Stimulated activated CD8-positive, alpha-beta memory T cell treated with anti-CD3 and anti-CD28 coated beads, Interleukin-4, amount 100 ng/mL, for 48 hours (primary cell): Measurements from ENCODE around the gene CDK11B.
A peak's percentile ranks its signal among the peaks of the same experiment; 100 is the strongest.
"Not testable (repeated sequence)": the region's sequence is repeated elsewhere in the genome, so short reads cannot be mapped to it uniquely, and the experiment has no call there.

ENCODE experiments used
- DNase-seq: peaks from one replicate; pipeline ENCODE4 v3.0.0-alpha.2; 2020

Gene CDK11B

DNA sequence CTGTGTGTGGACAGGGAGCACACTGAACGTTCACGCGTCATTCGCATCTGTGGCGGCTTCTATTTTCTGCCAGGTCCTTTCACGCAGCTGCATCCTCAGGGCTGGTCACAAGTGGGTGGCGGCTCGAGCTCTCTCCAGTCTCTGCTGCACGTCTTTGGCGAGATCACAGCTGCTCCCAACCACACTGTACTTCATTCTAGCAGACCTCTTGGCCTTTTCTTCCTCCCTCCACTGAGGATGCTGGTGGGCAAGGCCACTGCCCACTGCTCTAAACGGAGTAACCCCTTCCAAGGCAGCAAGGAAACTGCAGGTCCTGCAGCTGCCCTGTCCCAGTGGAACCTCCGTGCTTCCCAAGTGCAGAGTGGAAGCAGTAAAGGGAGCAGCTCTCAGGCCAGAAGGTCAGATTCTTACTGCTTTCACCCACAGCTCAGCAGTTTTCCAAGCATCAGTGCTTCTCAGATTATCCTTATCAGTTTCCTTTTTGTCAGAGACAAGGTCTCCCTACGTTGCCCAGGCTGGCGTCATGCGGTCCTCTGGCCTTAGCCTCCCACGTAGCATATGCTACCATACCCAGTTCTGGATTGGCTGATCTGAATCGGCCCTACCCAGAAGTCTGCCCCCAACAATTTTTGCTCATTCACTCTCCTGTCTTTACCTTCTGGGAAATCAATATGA, 11.1 kb downstream of the CDK11B start:
- DNase-seq, result not testable (repeated sequence)

DNA sequence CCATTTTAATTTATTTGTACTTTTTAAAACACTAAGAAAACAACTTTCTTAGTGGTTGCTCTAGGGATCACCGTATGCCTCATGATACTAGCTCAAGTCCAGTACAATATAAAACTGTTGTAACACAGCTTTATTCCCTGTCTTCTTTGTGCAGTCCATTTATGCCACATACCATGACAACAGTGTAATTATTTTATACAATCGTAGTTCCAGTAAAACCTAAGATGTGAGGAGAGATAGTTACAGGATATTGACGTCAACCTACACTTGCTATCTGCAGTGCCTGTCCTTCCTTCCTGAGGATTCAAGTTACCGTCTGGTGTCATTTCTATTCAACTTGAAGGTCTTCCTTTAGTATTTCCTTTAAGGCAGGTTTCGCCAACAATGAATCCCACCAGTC, 12.5 kb downstream of the CDK11B start:
- DNase-seq, result not testable (repeated sequence)

DNA sequence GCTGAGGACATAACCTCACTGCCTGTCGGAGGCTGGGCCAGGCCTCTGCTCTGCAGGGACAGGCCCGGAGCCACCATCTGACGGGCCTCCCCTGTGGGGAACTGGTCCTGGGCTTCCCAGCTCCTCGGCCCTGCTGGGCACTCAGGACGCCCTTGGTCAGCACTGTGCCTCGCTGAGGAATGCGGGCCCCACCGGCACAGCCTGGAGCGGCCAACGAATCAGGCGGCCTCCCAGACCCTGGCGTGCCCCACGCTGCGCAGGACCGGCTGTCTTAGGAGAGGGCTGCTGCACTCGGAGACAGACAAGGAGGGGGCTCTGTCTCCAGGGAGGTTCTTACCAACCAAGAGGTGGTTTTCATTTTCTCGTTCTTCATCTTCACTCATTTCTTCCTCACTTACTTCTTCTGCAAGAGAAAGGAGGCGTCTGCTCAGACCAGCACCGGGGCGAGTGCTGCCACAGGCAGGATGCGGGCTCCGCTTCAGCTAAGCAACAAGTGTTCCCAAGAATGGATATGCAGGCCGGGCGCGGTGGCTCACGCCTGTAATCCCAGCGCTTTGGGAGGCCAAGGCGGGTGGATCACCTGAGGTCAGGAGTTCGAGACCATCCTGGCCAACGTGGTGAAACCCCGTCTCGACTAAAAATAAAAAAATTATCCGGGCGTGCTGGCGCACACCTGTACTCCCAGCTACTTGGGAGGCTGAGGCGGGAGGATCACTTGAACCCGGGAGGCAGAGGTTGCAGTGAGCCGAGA, 17.9 kb downstream of the CDK11B start:
- DNase-seq, result not testable (repeated sequence)

DNA sequence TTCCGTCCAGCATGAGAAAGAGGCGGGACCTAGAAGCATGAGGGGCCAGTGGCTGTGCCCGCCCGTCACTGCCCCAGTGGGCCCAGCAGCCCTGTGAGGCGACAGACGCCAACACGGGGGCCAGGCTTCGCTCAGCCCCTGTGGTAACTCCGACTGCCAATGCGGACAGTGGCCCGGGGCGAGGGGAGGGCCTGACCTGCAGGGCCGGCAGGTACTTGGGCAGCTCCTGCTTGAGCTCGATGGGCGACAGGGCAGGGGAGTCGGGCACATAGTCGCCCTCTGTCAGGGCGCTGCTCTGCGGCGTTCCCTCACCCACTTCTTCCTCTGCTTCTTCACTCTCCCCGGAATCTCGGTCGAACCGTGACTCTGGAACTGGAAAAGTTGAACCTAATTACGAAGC, 18.7 kb downstream of the CDK11B start:
- not testable (repeated sequence) for DNase-seq

DNA sequence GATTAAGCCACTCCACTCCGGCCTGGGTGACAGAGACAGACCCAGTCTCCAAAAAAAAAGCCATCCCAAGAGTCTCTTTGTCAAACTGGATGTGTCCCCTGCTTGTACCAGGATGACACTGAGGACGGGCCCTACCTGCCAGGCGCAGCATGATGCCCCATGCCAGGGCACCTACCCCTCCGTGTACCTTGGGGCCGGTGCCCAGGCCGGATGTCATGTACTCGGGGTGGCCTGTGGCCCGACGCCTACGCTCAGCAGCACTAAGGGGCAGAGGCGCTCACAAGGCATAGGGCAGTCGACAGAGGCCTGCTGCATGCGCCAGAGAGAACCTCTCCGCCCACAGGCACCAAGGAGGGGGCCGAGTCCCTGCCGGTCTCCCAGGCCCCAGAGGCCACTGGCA, 19.4 kb downstream of the CDK11B start:
- not testable (repeated sequence) for DNase-seq

DNA sequence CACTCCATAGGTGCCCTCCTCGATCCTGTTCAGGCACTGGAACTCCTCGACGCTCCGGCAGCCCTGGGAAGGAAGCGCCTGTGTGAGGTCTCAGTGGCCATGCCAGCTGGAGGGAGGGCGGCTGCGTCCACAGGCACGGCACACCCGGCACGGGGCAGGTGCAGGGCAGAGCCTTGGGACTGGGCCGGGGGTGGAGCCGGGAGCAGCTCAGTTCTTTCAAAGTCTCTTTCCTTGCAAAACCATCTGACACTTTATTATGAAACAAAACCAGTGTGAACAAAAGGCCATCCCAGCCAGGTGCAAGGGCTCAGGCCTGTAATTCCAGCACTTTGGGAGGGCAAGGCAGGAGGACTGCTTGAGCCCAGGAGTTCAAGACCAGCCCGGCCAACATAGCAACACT, 20.3 kb downstream of the CDK11B start:
- not testable (repeated sequence) for DNase-seq

DNA sequence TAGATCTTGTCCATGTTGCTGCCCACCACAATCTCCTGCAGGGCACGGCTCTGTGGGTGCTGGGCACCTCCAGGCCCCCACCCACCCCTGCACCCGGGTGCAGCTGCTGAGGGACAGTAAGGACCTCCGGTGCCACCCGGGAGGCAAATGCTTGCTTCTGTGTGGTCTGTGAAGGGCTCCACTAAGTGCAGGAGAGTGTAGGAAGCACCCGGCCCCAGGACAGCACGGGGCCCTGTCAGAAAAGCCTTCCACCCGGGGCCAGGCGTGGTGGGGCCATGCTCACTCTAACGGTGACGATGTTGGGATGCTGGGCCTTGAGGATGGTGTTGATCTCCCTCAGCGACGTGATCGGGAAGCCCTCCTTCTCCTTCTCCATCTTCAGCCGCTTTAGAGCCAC, 21.3 kb downstream of the CDK11B start:
- not testable (repeated sequence) for DNase-seq

DNA sequence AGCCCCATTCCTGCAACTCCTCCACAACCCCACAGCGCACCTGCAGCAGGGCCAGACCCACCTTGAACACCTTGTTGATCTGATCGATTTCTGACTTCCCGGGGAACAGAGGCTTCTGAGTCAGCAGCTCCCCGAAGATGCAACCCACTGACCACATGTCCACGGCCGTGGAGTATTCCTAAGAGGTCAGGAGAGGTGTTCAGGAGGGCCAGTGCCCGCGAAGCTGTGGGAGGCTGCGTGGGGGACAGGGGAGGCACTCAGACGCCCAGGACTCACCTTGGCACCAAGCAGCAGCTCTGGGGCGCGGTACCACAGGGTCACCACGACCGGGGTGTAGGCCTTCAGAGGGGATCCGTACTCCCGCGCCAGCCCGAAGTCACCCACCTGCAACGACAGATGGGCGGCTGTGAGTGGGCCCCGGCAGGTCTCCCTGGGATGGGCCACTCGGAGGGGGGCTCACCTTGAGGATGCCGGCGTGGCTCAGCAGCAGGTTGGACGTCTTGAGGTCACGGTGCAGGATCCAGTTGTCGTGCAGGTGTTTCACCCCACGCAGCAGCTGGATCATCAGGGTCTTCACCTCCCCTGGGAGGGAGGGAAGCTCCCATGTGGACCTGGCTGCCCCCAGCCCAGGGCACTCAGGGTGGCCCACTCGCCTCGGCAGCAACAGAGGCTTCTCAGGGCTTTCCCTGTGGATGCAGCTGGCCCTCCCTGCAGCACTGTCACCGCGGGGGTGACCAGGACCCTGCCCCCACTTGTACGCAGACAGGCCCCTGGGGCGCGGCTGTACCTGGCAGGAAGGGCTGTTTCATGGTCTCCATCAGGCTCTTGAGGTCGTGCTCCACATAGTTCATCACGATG, 22.0 kb downstream of the CDK11B start:
- not testable (repeated sequence) for DNase-seq

DNA sequence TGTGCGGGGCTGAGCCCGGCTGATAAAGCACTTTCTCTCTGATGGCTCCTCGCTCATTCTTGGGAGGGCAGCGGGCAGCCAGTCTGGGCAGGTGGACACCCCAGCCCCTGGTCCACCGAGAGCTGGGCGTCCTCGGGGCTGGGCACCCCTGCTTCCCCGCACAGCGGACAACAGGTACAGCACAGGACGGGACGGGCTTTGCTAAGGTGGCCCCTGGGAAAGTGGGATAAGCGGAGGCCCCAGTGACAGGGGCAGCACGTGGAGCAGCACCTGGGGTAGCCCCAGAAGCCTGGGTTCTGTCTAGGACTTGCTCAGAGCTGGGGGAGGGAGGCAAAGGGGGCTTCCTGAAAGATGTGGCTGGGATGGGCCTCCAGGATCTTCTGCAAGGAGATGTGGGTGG, 24.2 kb downstream of the CDK11B start:
- not testable (repeated sequence) for DNase-seq

DNA sequence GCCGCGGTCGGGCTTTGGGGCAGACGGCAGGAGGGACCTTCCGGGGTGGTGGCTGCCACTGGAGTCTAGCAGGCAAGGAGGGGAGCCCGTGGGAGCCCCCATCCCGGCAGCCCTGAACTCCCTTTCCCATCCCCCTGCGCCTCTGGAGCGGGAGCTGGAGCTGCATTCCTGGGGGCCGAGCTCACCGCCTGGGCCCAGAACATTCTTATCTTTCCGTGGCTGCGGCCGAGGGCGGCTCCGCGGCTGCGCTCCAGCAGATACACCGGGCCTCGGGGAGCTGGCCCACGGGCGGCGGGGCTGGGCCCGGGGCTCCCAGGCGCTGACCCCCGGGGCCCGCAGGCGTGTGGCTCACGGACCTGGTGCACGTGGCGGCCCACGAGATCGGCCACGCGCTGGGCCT, 25.4 kb downstream of the CDK11B start:
- not testable (repeated sequence) for DNase-seq

DNA sequence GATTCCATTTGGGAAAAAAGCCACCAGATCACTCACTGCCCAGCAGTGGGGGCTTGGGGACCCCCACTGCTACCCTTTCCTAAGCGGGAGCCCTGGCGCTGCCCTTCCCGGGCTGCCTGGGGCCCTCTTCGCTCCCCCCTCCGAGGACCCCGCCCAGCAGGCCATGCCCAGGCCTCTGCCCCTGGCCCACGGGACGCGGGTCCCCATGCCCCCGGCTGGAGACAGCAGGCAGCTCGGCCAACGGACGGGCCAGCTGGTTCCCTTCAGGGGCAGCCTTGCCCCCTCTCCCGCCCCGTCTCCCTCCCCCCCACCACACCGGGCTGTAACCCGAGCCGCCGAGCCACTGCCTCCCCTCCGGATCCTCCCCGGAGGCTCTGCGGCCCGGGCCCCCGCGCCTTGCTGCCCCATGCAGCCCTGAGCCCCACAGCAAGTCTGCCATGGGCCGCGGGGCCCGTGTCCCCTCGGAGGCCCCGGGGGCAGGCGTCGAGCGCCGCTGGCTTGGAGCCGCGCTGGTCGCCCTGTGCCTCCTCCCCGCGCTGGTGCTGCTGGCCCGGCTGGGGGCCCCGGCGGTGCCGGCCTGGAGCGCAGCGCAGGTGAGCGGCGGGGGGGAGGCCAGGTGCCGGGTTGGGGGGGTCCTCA, 26.9 kb downstream of the CDK11B start, which contains the start of gene MMP23B:
TSS of gene MMP23B (plus strand) at position 392 of the 639 bp plus-strand sequence. CDS start at position 438, 46 bp downstream.
- DNase-seq, result no peak

DNA sequence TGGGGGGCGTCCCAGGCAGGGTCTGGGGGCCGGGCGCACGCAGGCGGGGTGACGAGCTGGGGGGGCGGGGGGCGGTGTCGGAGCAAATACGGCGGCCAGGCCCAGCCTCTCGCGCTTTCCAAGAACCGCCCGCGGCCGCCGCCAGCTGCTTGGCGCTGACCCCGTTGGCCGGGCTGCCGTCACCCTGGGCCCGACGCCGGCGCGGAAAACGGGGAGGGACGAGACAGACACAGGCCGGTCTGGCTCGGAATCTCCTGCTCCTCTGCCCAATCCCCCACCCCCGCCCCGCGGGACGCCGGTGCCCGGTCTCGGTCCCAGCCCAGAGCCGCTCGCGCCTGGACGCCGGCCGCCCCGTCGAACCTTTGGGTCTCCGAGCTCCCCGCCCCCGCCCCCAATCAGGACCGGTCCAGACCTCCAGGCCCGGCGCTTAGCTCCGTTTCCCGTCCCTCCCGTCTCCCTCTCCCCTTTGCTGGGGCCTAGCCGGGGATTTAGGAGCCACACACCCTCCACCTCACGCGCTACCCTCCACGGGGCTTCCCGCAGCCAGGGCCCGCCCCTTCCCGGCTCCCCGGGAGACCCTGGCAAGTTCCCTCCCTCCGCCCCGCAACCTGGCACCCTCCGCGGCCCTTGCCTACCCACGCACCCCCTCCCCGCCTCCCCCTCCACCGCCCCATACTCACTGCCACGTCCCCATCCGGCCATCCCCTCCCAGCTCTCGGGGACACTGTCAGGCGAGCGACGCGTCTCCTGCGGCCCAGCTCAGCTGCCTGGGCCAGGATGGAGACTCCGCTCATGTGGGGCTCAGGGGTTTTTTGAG, 27.6 kb downstream of the CDK11B start:
- peak; percentile 50 for DNase-seq

DNA sequence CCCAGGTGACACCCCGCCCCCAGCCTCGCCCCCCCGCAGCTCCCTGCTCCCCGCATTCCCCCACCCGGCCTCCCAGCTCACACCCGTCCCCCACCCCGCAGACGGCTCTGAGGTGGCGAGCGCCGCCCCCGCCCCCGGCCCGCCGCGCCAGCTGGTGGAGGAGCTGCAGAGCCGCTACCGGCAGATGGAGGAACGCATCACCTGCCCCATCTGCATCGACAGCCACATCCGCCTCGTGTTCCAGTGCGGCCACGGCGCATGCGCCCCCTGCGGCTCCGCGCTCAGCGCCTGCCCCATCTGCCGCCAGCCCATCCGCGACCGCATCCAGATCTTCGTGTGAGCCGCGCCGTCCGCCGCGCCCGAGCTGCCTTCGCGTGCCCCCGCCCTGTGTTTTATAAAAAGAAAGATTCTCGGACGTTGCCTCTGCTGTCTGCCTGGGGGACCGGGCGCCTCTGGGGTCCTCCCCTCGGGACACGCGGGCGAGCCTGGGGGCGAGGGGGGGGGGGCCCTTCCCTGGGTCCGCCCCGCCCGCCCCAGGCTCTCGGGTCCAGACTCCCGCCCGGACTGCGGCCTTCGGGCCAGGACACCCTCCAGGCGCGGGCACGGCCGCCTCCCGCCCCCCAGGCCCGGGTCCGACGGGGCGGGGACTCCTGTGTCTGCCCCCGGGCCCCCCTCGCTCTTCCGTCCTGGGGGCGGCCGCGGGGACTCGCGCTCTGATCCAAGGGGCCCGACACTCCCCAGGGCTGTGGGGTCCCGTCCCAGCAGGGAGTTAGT, 28.4 kb downstream of the CDK11B start:
- DNase-seq, result peak; percentile 93

DNA sequence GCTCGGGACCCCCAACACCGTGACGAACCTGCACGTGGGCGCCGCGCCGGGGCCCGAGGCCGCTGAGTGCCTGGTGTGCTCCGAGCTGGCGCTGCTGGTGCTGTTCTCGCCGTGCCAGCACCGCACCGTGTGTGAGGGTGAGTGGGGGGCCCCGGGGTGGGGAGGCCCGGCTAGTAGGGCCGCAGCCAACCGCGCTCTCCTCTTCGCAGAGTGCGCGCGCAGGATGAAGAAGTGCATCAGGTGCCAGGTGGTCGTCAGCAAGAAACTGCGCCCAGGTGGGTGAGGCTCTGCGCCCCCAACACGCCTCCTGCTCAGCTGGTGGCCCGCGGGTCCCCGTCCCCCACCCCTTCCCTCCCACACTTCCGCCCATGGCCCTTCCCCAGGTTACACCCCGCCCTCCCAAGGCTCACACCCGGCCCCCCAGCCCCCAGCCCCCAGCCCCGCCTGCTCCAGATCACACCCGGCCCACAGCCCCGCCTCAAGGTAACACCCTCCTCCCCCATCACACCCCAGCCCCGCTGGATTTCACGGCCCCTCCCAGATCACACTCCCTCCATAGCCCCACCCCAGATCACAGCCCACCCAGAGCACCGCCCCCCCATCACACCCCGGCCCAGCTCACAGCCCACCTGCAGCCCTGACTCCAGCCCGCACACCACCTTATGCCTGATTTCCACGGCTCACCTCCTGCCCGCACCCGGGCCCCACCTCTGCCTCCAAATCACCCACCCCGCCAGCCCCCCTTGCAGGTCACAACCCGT, 29.2 kb downstream of the CDK11B start:
- peak; percentile 77 for DNase-seq

DNA sequence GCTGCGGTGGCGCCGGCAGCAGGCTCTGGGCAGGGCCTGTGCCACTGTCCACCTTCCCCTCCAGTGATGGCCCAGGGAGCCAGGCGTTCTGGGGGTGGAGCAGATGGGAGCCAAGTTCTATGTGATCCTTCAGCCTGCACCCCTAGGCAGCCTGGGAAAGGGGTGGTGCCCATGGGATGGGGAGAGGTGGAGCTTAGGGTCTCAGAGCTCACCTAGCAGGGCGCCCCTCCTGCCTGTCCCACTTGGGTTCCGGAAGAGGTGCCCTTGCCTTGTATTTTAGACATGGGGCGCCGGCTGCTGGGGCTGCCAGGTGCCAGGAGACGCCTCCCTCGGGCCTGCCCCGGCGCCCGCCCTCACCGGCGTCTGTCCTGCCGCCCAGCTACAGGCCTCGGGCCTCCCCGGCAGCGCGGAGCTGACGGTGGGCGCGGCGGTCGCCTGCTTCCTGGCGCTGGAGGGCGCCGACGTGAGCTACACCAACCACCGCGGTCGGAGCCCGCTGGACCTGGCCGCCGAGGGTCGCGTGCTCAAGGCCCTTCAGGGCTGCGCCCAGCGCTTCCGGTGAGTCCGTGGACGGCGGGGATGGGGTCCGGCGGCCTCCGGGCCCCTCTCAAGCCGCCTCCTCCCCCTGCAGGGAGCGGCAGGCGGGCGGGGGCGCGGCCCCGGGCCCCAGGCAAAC, 29.9 kb downstream of the CDK11B start:
- DNase-seq, result peak; percentile 69

DNA sequence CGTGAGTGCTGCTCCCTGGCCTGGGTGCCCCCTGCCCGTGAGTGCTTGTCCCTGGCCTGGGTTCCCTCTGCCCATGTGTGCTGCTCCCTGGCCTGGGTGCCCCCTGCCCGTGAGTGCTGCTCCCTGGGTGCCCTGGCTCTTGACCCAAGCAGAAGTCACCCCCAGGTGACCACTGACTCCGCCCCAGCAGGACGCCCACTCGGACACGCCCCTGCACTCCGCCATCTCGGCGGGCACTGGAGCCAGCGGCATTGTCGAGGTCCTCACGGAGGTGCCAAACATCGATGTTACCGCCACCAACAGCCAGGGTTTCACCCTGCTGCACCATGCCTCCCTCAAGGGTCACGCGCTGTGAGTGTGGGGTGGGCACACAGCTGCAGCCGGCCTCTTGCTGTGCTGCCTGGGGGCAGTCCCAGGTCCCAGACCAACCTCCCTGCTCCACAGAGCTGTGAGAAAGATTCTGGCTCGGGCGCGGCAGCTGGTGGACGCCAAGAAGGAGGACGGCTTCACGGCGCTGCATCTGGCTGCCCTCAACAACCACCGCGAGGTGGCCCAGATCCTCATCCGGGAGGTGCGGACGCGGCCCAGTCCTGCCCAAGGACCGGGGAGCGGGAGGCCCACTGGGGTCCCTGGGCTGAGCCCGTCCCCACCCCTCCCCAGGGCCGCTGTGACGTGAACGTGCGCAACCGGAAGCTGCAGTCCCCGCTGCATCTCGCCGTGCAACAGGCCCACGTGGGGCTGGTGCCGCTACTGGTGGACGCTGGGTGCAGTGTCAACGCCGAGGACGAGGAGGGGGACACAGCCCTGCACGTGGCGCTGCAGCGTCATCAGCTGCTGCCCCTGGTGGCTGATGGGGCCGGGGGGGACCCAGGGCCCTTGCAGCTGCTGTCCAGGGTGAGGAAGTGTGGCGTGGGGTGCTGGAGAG, 30.7 kb downstream of the CDK11B start:
- no peak for DNase-seq

DNA sequence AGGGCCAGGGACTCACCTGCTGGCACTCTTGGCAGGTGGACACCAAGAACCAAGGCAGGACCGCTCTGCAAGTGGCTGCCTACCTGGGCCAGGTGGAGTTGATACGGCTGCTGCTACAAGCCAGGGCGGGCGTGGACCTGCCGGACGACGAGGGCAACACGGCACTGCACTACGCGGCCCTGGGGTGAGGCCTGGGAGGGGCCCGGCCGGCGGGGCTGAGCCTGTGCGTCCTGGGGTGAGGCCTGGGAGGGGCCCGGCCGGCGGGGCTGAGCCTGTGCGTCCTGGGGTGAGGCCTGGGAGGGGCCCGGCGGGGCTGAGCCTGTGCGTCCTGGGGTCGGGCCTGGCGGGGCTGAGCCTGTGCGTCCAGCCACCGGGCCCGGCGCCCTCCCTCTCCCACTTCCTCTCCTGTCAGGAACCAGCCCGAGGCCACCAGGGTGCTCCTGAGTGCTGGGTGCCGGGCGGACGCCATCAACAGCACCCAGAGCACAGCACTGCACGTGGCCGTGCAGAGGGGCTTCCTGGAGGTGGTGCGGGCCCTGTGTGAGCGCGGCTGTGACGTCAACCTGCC, 31.5 kb downstream of the CDK11B start:
- no peak for DNase-seq
